K562 (cell line): ENCODE data around the gene RNF19B. TPM values are rescaled to one million over a fixed set of nuclear protein-coding genes. Genes with fewer than 3 reads are reported as not detected.

Experiments
- ESRRA ChIP-seq: fragments of 450-650 bp; IDR thresholded peaks from 2 replicates; pipeline ENCODE4 v1.6.1; 2014; ENCODE audit warnings: low read depth, mild to moderate bottlenecking, moderate library complexity, borderline replicate concordance
- EWSR1 ChIP-seq: fragments of 450-650 bp; IDR thresholded peaks from 2 replicates; pipeline ENCODE4 v1.6.1; 2018; ENCODE audit warnings: borderline replicate concordance, mild to moderate bottlenecking, low read depth, moderate library complexity; ENCODE audit not compliant: partially characterized antibody
- GABPB1 ChIP-seq: sonication (generic); formaldehyde crosslinking; IDR thresholded peaks from 2 replicates; pipeline ENCODE4 v1.8.0; 2022; ENCODE audit warnings: mild to moderate bottlenecking, missing genetic modification reagents
- ILF3 ChIP-seq: fragments of 450-650 bp; IDR thresholded peaks from 2 replicates; pipeline ENCODE4 v1.6.1; 2018; ENCODE audit warnings: antibody characterized with exemption, mild to moderate bottlenecking, moderate library complexity, borderline replicate concordance
- KDM2B ChIP-seq: fragments of 250-450 bp; sonication (Bioruptor Pico); IDR thresholded peaks from 2 replicates; pipeline ENCODE4 v1.8.0; 2021; ENCODE audit warnings: mild to moderate bottlenecking, moderate library complexity
- NONO ChIP-seq, 2 experiments: fragments of 200-400 bp in 1 of 2; fragments of 450-650 bp in 1 of 2; formaldehyde crosslinking in 1 of 2; IDR thresholded peaks; 2 replicates each; pipeline ENCODE4 v1.6.1; 2017; ENCODE audit warnings: low read depth in 2 of 2, mild to moderate bottlenecking in 2 of 2, moderate library complexity in 2 of 2, low read length in 1 of 2
- NR1H2 ChIP-seq: sonication (generic); formaldehyde crosslinking; IDR thresholded peaks from 2 replicates; pipeline ENCODE4 v1.4.0; 2020; ENCODE audit warnings: mild to moderate bottlenecking, missing genetic modification reagents
- RBFOX2 ChIP-seq: fragments of 200-400 bp; formaldehyde crosslinking; IDR thresholded peaks from 2 replicates; pipeline ENCODE4 v1.6.1; 2017; ENCODE audit warnings: low read depth, mild to moderate bottlenecking, low read length, moderate library complexity
- RFX1 ChIP-seq: fragments of 450-650 bp; IDR thresholded peaks from 2 replicates; pipeline ENCODE4 v1.6.1; 2016; ENCODE audit warnings: mild to moderate bottlenecking, moderate library complexity
- SAP30 ChIP-seq: fragments of 200-600 bp; sonication (generic); IDR thresholded peaks from 2 replicates; pipeline ENCODE4 v1.6.1; 2012; ENCODE audit warnings: borderline replicate concordance, low read depth, mild to moderate bottlenecking, moderate library complexity, low read length, control low read depth, inconsistent platforms; ENCODE audit not compliant: insufficient read depth, poor library complexity, severe bottlenecking
- SUPT5H ChIP-seq: fragments of 450-650 bp; IDR thresholded peaks from 2 replicates; pipeline ENCODE4 v1.6.1; 2016
- TEAD4 ChIP-seq, 2 experiments: sonication (generic) in 1 of 2; formaldehyde crosslinking in 1 of 2; IDR thresholded peaks; 2 replicates each; pipeline versions ENCODE4 v1.6.1 to v1.8.0; 2012 to 2022; ENCODE audit warnings: borderline replicate concordance in 1 of 2, inconsistent platforms in 1 of 2, low read length in 1 of 2, mild to moderate bottlenecking in 1 of 2, missing genetic modification reagents in 1 of 2
- ZNF507 ChIP-seq: conservative IDR thresholded peaks from 2 replicates; pipeline ENCODE4 v1.6.1; 2017; ENCODE audit warnings: missing genetic modification characterization, missing compliant biosample characterization
- polyA plus RNA-seq, 8 experiments: library from polyadenylated mRNA; depleted of rRNA in 4 of 8; stranded (reverse) in 5 of 8; unstranded in 3 of 8; fragments of >200 nt; fragmentation: Nextera tagmentation in 2 of 8; fragmentation: Illumina TruSeq in 1 of 8; extraction: Ambion mirVana in 2 of 8; extraction: Trizol in 1 of 8; gene quantifications; 2 replicates each; pipeline versions ENCODE4 v1.2.1 to v1.2.3, GENCODE V29; 2011 to 2014; ENCODE audit warnings: inconsistent platforms in 1 of 8, missing spikeins in 1 of 8
- total RNA-seq, 7 experiments: library from RNA; depleted of rRNA in 6 of 7; stranded (reverse); fragments of >200 nt in 6 of 7; fragmentation: Illumina TruSeq in 2 of 7; extraction: Trizol in 2 of 7; gene quantifications; 2 replicates each; pipeline versions ENCODE4 v1.2.1 to v1.2.3, GENCODE V29; 2011 to 2021; ENCODE audit warnings: low replicate concordance in 1 of 7
- TF ChIP-seq, protein P1 (sequence below): fragments of 200-800 bp; sonication (Bioruptor generic); IDR thresholded peaks from 2 replicates; pipeline ENCODE4 v1.6.1; 2017; ENCODE audit warnings: missing genetic modification characterization, missing compliant biosample characterization
- TF ChIP-seq, protein P2 (sequence below): fragments of 250-450 bp; sonication (Bioruptor Pico); IDR thresholded peaks from 2 replicates; pipeline ENCODE4 v1.4.0; 2020
- TF ChIP-seq, protein P3 (sequence below): conservative IDR thresholded peaks from 2 replicates; pipeline ENCODE4 v1.6.1; 2011; ENCODE audit warnings: low read depth, mild to moderate bottlenecking, low read length; ENCODE audit not compliant: control insufficient read depth

Gene RNF19B
- total and polyA plus RNA-seq, 9 of the 15 experiments (the other 6 are each of a cell fraction or from before 2014, with no cell fraction given), result 2.6 to 14.9 (median 10.1) TPM

DNA sequence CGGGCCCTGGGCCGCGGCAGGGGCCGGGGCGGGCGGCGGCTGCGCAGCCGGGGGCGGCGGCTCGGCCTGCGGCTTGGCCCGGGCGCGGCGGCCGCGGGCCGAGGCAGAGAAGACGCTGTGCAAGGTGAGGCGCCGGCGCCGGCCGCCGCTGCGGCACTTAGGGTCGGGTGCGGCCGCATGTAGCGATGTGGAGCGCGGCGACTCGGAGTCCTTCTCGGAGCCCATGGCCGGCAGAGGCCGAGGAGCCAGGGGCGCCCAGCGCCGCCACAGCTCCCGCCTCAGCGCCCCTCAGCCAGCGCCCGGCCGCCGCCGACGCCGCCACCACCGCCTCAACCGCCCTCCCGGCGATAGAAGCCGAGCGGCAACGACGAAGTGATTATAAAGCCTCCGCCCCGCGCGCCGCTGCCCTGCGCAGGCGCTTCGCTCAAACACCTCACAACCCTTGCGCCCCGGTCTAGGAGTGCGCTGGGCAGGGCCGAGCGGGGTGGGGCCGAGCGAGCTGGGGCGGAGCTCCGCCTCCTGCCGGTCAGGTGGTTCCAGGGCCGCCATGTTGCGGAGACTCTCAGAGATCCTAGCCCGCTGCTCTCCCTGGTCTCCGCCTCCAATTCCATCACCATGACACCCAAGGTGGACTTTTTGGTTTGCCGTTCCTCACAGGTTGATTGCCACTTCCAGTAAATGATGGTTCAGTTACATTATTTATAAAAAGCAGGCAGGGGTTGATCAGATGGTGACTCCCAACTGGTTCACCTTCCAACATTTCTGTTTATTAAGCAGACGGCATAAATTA is at the start of gene RNF19B (continued):
- TF ChIP-seq ESRRA (0 out of 2 replicates have a peak, but pooled peaks have one; percentile 51), GABPB1 (CRISPR knock-in tag) (0 out of 2 replicates have a peak, but pooled peaks have one; percentile 18), SUPT5H (peak; percentile 80), TEAD4 (IDR thresholded peaks at IDR 0.05; ENCODE audit: low read length) (0 out of 2 replicates have a peak, but pooled peaks have one; percentile 13), TEAD4 (CRISPR knock-in tag; IDR thresholded peaks at IDR 0.05; ENCODE audit: borderline replicate concordance) (no peak), ZNF507 (tag) (no peak), EWSR1 (no peak), RBFOX2 (peak; percentile 99), RFX1 (peak; percentile 88), NONO (IDR thresholded peaks at IDR 0.05; ENCODE audit: low read depth in 2 of 2, low read length in 1 of 2) (peak; percentile 84 to 99), SAP30 (no peak), NR1H2 (no peak; the same call in 1 of the 2 replicates), ILF3 (peak; percentile 90; the same call in 1 of the 2 replicates), KDM2B (CRISPR knock-in tag) (peak; percentile 97; the same call in 1 of the 2 replicates)
- TF ChIP-seq, protein P1, sequence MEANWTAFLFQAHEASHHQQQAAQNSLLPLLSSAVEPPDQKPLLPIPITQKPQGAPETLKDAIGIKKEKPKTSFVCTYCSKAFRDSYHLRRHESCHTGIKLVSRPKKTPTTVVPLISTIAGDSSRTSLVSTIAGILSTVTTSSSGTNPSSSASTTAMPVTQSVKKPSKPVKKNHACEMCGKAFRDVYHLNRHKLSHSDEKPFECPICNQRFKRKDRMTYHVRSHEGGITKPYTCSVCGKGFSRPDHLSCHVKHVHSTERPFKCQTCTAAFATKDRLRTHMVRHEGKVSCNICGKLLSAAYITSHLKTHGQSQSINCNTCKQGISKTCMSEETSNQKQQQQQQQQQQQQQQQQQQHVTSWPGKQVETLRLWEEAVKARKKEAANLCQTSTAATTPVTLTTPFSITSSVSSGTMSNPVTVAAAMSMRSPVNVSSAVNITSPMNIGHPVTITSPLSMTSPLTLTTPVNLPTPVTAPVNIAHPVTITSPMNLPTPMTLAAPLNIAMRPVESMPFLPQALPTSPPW (CRISPR knock-in tag), result peak; percentile 76
- TF ChIP-seq, protein P2, sequence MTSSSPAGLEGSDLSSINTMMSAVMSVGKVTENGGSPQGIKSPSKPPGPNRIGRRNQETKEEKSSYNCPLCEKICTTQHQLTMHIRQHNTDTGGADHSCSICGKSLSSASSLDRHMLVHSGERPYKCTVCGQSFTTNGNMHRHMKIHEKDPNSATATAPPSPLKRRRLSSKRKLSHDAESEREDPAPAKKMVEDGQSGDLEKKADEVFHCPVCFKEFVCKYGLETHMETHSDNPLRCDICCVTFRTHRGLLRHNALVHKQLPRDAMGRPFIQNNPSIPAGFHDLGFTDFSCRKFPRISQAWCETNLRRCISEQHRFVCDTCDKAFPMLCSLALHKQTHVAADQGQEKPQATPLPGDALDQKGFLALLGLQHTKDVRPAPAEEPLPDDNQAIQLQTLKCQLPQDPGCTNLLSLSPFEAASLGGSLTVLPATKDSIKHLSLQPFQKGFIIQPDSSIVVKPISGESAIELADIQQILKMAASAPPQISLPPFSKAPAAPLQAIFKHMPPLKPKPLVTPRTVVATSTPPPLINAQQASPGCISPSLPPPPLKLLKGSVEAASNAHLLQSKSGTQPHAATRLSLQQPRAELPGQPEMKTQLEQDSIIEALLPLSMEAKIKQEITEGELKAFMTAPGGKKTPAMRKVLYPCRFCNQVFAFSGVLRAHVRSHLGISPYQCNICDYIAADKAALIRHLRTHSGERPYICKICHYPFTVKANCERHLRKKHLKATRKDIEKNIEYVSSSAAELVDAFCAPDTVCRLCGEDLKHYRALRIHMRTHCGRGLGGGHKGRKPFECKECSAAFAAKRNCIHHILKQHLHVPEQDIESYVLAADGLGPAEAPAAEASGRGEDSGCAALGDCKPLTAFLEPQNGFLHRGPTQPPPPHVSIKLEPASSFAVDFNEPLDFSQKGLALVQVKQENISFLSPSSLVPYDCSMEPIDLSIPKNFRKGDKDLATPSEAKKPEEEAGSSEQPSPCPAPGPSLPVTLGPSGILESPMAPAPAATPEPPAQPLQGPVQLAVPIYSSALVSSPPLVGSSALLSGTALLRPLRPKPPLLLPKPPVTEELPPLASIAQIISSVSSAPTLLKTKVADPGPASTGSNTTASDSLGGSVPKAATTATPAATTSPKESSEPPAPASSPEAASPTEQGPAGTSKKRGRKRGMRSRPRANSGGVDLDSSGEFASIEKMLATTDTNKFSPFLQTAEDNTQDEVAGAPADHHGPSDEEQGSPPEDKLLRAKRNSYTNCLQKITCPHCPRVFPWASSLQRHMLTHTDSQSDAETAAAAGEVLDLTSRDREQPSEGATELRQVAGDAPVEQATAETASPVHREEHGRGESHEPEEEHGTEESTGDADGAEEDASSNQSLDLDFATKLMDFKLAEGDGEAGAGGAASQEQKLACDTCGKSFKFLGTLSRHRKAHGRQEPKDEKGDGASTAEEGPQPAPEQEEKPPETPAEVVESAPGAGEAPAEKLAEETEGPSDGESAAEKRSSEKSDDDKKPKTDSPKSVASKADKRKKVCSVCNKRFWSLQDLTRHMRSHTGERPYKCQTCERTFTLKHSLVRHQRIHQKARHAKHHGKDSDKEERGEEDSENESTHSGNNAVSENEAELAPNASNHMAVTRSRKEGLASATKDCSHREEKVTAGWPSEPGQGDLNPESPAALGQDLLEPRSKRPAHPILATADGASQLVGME (CRISPR knock-in tag), result peak; percentile 66; the same call in 1 of the 2 replicates
- TF ChIP-seq, protein P3, sequence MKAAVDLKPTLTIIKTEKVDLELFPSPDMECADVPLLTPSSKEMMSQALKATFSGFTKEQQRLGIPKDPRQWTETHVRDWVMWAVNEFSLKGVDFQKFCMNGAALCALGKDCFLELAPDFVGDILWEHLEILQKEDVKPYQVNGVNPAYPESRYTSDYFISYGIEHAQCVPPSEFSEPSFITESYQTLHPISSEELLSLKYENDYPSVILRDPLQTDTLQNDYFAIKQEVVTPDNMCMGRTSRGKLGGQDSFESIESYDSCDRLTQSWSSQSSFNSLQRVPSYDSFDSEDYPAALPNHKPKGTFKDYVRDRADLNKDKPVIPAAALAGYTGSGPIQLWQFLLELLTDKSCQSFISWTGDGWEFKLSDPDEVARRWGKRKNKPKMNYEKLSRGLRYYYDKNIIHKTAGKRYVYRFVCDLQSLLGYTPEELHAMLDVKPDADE, result peak; percentile 71; the same call in 1 of the 2 replicates
